SK-N-SH (cell line): ENCODE data around the gene SIGLEC15.

Source experiments
- CHD2 ChIP-seq: fragments of 150-350 bp; IDR thresholded peaks from 2 replicates; pipeline ENCODE4 v1.6.1; 2018; ENCODE audit warnings: low read length; ENCODE audit not compliant: partially characterized antibody
- CTCF ChIP-seq: fragments of 200-600 bp; sonication (generic); IDR thresholded peaks from 2 replicates; pipeline ENCODE4 v1.6.1; 2017; ENCODE audit warnings: antibody characterized with exemption, mild to moderate bottlenecking, moderate library complexity
- EP300 ChIP-seq, 2 experiments: IDR thresholded peaks; 2 replicates each; pipeline versions ENCODE4 v1.4.0 to v1.6.1; 2012; ENCODE audit warnings: borderline replicate concordance in 1 of 2, low read depth in 1 of 2, low read length in 1 of 2
- EZH2phosphoT487 ChIP-seq: fragments of 200-600 bp; sonication (generic); IDR thresholded peaks from 2 replicates; pipeline ENCODE4 v1.6.1; 2017; ENCODE audit warnings: low read depth, mixed run types, mild to moderate bottlenecking, antibody characterized with exemption, moderate library complexity, borderline replicate concordance
- JUND ChIP-seq: IDR thresholded peaks from 2 replicates; pipeline ENCODE4 v1.4.0; 2012
- POLR2AphosphoS5 ChIP-seq: IDR thresholded peaks from 2 replicates; pipeline ENCODE4 v1.6.1; 2012; ENCODE audit warnings: low read depth, low read length
- RAD21 ChIP-seq: IDR thresholded peaks from 2 replicates; pipeline ENCODE4 v1.6.1; 2012; ENCODE audit warnings: mild to moderate bottlenecking, low read length
- RFX5 ChIP-seq: IDR thresholded peaks from 2 replicates; pipeline ENCODE4 v1.6.1; 2012; ENCODE audit warnings: mild to moderate bottlenecking, improper control_type of control experiment, low read length
- USF1 ChIP-seq: IDR thresholded peaks from 2 replicates; pipeline ENCODE4 v1.4.0; 2012; ENCODE audit warnings: low read depth, borderline replicate concordance
- YY1 ChIP-seq: IDR thresholded peaks from 2 replicates; pipeline ENCODE4 v1.4.0; 2012; ENCODE audit warnings: low read depth, mild to moderate bottlenecking

GRCh38 chr18:45860492-45860891 lies 35.0 kb downstream of the SIGLEC15 start:
- TF ChIP-seq EZH2phosphoT487 (no peak), CTCF (no peak), RFX5 (no peak), POLR2AphosphoS5 (no peak), USF1 (no peak), YY1 (no peak), RAD21 (no peak), CHD2 (no peak), JUND (no peak), EP300 (IDR thresholded peaks at IDR 0.05; ENCODE audit: borderline replicate concordance in 1 of 2, low read depth in 1 of 2, low read length in 1 of 2) (no peak)
